ENCODE measurements around the gene CNOT1.

DNA sequence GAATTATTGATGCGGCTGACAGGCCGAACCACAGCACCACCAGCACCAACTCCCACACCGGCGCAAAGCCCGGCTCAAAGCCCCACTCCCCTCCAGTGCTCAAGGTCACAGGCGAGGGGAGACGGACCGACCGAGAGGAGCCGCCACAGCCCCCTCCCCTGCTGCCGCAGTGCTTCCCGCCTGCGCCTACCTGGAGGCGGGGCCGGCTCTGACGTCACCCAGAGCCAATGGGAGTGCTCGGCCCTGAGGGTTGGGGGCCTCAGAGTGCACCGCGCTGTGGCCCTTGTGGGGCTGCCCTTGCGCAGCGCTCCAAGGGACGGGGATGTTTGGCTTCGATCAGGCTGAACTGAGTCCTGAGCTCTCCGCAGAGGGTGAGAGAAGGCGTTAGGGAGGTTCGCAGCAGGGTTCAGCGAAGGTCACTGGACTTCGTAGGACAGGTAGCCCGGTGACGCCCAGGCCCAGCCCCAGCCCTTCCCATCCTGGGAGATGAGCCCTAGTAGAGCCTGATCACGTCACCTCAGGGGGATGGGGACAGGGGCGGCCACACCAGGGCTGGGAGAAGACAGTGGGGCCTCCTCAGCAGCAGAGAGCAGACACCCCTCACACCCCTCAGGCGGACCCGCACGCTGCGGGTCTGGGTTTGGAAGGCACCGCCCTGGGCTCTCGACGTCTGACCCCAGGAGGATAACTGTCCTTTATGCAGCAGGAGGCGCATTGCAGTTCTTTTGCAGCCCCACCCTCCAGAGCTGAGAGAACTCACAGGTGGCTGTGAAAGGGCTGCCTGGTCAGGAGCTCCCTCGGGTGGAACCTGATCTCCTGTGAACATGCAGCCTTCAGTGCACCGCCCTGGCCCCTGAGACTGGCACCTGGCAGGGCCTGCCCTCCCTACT, 128.1 kb downstream of the CNOT1 start:
- TF ChIP-seq EP300 (IDR thresholded peaks at IDR 0.05; ENCODE audit: low read depth), result no peak
- TF ChIP-seq, protein P1, sequence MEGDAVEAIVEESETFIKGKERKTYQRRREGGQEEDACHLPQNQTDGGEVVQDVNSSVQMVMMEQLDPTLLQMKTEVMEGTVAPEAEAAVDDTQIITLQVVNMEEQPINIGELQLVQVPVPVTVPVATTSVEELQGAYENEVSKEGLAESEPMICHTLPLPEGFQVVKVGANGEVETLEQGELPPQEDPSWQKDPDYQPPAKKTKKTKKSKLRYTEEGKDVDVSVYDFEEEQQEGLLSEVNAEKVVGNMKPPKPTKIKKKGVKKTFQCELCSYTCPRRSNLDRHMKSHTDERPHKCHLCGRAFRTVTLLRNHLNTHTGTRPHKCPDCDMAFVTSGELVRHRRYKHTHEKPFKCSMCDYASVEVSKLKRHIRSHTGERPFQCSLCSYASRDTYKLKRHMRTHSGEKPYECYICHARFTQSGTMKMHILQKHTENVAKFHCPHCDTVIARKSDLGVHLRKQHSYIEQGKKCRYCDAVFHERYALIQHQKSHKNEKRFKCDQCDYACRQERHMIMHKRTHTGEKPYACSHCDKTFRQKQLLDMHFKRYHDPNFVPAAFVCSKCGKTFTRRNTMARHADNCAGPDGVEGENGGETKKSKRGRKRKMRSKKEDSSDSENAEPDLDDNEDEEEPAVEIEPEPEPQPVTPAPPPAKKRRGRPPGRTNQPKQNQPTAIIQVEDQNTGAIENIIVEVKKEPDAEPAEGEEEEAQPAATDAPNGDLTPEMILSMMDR (IDR thresholded peaks at IDR 0.05), result no peak
- TF ChIP-seq POLR2A (IDR thresholded peaks at IDR 0.05), result no peak

All from transverse colon (tissue), 3 donors.